GM18951 (cell line): ENCODE data around the gene TFB2M.

ENCODE experiments used
- POLR2A ChIP-seq: IDR thresholded peaks from 4 replicates; pipeline ENCODE4 v1.6.1; 2011; ENCODE audit warnings: mild to moderate bottlenecking; ENCODE audit not compliant: insufficient read length, insufficient read depth; ENCODE audit errors: extremely low read depth
- in situ Hi-C: fragments of 300-500 bp; cut with MboI; formaldehyde crosslinking; loops from one replicate; pipeline ENCODE4 v1.12.0; 2022; ENCODE audit warnings: low sequenced_read_pairs, mixed read lengths, inconsistent platforms; ENCODE audit not compliant: unreplicated experiment

Gene TFB2M

GRCh38 chr1:246528933-246529731 lies 36.9 kb downstream of the TFB2M start:
- no peak for TF ChIP-seq POLR2A
- in situ Hi-C loops, result no loop called here

GRCh38 chr1:246527402-246528088 lies 38.5 kb downstream of the TFB2M start:
- peak; percentile 22 for TF ChIP-seq POLR2A
- in situ Hi-C loops, result no loop called here

- in situ Hi-C loops, result no loop called here
- no peak for TF ChIP-seq POLR2A
Observed at GRCh38 chr1:246526915-246527314, 39.1 kb downstream of the TFB2M start.

GRCh38 chr1:246526380-246526779 lies 39.7 kb downstream of the TFB2M start:
- in situ Hi-C loops, result no loop called here

GRCh38 chr1:246519514-246519913 lies 46.5 kb downstream of the TFB2M start:
- in situ Hi-C loops, result no loop called here
- TF ChIP-seq POLR2A, result no peak

More at GRCh38 chr1:246526380-246526779, 39.7 kb downstream of the TFB2M start:
- no peak for TF ChIP-seq POLR2A

- no peak for TF ChIP-seq POLR2A
- in situ Hi-C loops, result no loop called here
Observed at GRCh38 chr1:246518456-246519205, 47.4 kb downstream of the TFB2M start.

GRCh38 chr1:246517391-246517790 lies 48.7 kb downstream of the TFB2M start:
- in situ Hi-C loops, result no loop called here
- TF ChIP-seq POLR2A, result no peak

GRCh38 chr1:246516126-246516525 lies 49.9 kb downstream of the TFB2M start:
- in situ Hi-C loops, result no loop called here
- TF ChIP-seq POLR2A, result no peak

GRCh38 chr1:246515390-246516005 lies 50.6 kb downstream of the TFB2M start:
- no peak for TF ChIP-seq POLR2A
- in situ Hi-C loops, result no loop called here

- no peak for TF ChIP-seq POLR2A
- in situ Hi-C loops, result no loop called here
Observed at GRCh38 chr1:246513619-246514343, 52.3 kb downstream of the TFB2M start.

- no peak for TF ChIP-seq POLR2A
- in situ Hi-C loops, result no loop called here
Observed at GRCh38 chr1:246513041-246513440, 53.0 kb downstream of the TFB2M start.

GRCh38 chr1:246512635-246513034 lies 53.4 kb downstream of the TFB2M start:
- TF ChIP-seq POLR2A, result no peak
- in situ Hi-C loops, result no loop called here
